Upper lobe of left lung (tissue), 4 donors: ENCODE data around the gene RERE.

Experiments used
- CTCF ChIP-seq, 6 experiments: fragments of 450-650 bp in 4 of 6; fragments of 200-600 bp in 2 of 6; sonication (generic) in 2 of 6; IDR thresholded peaks; one replicate each; pipeline ENCODE4 v1.5.1; 2016 to 2019; ENCODE audit warnings: antibody characterized with exemption in 6 of 6
- POLR2A ChIP-seq, 4 donors: fragments of 450-650 bp; IDR thresholded peaks; one replicate each; pipeline ENCODE4 v1.5.1; 2016 to 2017; ENCODE audit warnings: antibody characterized with exemption in 4 of 4, mild to moderate bottlenecking in 2 of 4

- no peak for TF ChIP-seq POLR2A (IDR thresholded peaks at IDR 0.05)
- no peak for TF ChIP-seq CTCF (IDR thresholded peaks at IDR 0.05)
Observed at GRCh38 chr1:8669606-8670335, 147.7 kb downstream of the RERE start.
